ENCODE data around the gene FKBP1A. TPM values are rescaled to one million over a fixed set of nuclear protein-coding genes. Genes with fewer than 3 reads are reported as not detected.
A peak's percentile ranks its signal among the peaks of the same experiment; 100 is the strongest.

FKBP1A gene
- total and polyA plus RNA-seq, 10 of the 15 experiments (the other 5 are each of a cell fraction or from before 2014, with no cell fraction given): 103 to 687 (median 254) TPM

DNA sequence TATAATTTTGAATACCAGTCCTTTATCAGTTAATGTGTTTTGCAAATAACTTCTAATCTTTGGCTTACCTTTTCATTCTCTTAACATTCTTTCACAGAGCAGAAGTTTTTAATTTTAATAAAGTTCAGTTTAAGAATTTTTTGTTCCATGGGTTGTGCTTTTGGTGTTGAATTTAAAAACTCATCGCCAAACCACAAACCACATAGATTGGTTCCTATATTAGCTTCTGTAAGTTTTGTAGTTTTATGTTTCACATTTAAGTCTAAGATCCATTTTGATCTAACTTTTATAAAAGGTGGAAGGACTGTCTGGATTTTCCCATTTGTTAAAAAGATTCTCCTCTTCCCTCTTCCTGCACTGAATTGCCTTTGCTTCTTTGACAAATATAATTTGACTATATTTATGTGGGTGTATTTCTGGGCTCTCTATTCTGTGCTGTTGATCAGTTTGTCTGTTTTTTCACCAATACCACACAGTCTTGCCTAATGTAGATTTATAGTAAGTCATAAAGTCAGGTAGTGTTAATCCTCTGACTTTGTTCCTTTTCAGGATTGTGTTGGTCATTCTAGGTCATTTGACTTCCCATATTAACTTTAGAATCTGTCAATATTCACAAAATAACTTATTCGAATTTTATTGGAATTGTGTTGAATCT is 46.4 kb downstream of the FKBP1A start:
- H4K20me1 ChIP-seq (ENCODE audit: control insufficient read depth, insufficient read depth): no peaks in the 10 kb centered on the region
- H3K9ac ChIP-seq (ENCODE audit: control insufficient read depth, insufficient read depth, low read length): no peak overlapping the region
- no peak for DNase-seq (ENCODE audit: low read depth, low spot score)
- BruUV-seq (replicated peaks): no TSS peak
- no peak for ATAC-seq
- no peaks in the 10 kb centered on the region for H3K79me2 ChIP-seq (ENCODE audit: control insufficient read depth, insufficient read depth, low read length)
- TF ChIP-seq, protein P1, sequence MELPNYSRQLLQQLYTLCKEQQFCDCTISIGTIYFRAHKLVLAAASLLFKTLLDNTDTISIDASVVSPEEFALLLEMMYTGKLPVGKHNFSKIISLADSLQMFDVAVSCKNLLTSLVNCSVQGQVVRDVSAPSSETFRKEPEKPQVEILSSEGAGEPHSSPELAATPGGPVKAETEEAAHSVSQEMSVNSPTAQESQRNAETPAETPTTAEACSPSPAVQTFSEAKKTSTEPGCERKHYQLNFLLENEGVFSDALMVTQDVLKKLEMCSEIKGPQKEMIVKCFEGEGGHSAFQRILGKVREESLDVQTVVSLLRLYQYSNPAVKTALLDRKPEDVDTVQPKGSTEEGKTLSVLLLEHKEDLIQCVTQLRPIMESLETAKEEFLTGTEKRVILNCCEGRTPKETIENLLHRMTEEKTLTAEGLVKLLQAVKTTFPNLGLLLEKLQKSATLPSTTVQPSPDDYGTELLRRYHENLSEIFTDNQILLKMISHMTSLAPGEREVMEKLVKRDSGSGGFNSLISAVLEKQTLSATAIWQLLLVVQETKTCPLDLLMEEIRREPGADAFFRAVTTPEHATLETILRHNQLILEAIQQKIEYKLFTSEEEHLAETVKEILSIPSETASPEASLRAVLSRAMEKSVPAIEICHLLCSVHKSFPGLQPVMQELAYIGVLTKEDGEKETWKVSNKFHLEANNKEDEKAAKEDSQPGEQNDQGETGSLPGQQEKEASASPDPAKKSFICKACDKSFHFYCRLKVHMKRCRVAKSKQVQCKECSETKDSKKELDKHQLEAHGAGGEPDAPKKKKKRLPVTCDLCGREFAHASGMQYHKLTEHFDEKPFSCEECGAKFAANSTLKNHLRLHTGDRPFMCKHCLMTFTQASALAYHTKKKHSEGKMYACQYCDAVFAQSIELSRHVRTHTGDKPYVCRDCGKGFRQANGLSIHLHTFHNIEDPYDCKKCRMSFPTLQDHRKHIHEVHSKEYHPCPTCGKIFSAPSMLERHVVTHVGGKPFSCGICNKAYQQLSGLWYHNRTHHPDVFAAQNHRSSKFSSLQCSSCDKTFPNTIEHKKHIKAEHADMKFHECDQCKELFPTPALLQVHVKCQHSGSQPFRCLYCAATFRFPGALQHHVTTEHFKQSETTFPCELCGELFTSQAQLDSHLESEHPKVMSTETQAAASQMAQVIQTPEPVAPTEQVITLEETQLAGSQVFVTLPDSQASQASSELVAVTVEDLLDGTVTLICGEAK (IDR thresholded peaks at IDR 0.05; ENCODE audit: borderline replicate concordance): peak; percentile 36; the same call in 1 of the 2 replicates
- TF ChIP-seq MTA3 (IDR thresholded peaks at IDR 0.05; ENCODE audit: borderline replicate concordance, low read length) (no peak), RUNX3 (IDR thresholded peaks at IDR 0.05; ENCODE audit: low read length) (peak; percentile 57)
- WGBS (ENCODE audit: insufficient coverage, insufficient replicate concordance, low lambda C conversion rate, missing lambda C conversion rate): 75% methylated on average over 2 of the region's 2 CpGs
- ChIA-PET RAD21 (ENCODE audit: unreplicated experiment) (interaction anchor here (0.6 kb wide), 1 partner anchor 45 kb away, joined by 3 read pairs; no protein-coding TSS in a partner anchor), SMC1A (ENCODE audit: uncharacterized antibody, unreplicated experiment) (no interaction called here), CTCF (interaction anchor here (1.0 to 1.4 kb wide), 2 partner anchors 16 to 158 kb away, joined by 3 to 5 read pairs; no protein-coding TSS in a partner anchor), POLR2A (no interaction called here)
- H3K36me3 ChIP-seq (ENCODE audit: control insufficient read depth in 2 of 2, insufficient read depth in 2 of 2, low read length in 1 of 2): no peaks in the 10 kb centered on the region; a peak in 1 of 4 replicates
- intact Hi-C loops (cut with micrococcal nuclease; ENCODE audit: unreplicated experiment) (no loop called here), in situ Hi-C loops (cut with MboI) (no loop called here)
- H3K27ac ChIP-seq (ENCODE audit: control insufficient read depth, insufficient read depth): no peak overlapping the region
- no peaks in the 10 kb centered on the region; the same call in 2 of the 3 replicates for H3K9me3 ChIP-seq (replicated peaks; ENCODE audit: control insufficient read depth, insufficient read depth, low read length)
- no peak overlapping the region for H2AFZ ChIP-seq (ENCODE audit: control insufficient read depth, low read depth, low read length)
- H3K4me2 ChIP-seq (ENCODE audit: control insufficient read depth, insufficient read depth): no peak overlapping the region
- no peaks in the 10 kb centered on the region for H3K4me1 ChIP-seq (ENCODE audit: control insufficient read depth, insufficient read depth, low read length)
- FAIRE-seq: no peak
- no peak overlapping the region for H3K4me3 ChIP-seq
- no peaks in the 10 kb centered on the region for H3K27me3 ChIP-seq (replicated peaks in 1 of 2; ENCODE audit: control insufficient read depth in 2 of 2, insufficient read depth in 2 of 2, low read length in 1 of 2)

Measured in GM12878 (cell line).